Measurements from ENCODE around the gene TRPV5.

Gene TRPV5

GRCh38 chr7:142892951-142893350 lies 40.6 kb downstream of the TRPV5 start:
- Histone ChIP-seq H3K4me3 (ENCODE audit: low read depth, low read length) (no peak overlapping the region), H3K9ac (ENCODE audit: low read depth, low read length) (no peak overlapping the region), H3K27me3 (ENCODE audit: control insufficient read depth, insufficient read depth, low read length) (no peaks in the 10 kb centered on the region), H3K4me1 (ENCODE audit: control insufficient read depth, insufficient read depth, low read length) (no peaks in the 10 kb centered on the region), H3K9me3 (ENCODE audit: control insufficient read depth, insufficient read depth, low read length) (no peaks in the 10 kb centered on the region), H3K36me3 (ENCODE audit: control insufficient read depth, insufficient read depth, low read length) (no peaks in the 10 kb centered on the region)

- no peaks in the 10 kb centered on the region for H3K9me3 ChIP-seq (ENCODE audit: control insufficient read depth, insufficient read depth, low read length)
- H3K9ac ChIP-seq (ENCODE audit: low read depth, low read length) = no peak overlapping the region
- no peaks in the 10 kb centered on the region for H3K36me3 ChIP-seq (ENCODE audit: control insufficient read depth, insufficient read depth, low read length)
- H3K4me1 ChIP-seq (ENCODE audit: control insufficient read depth, insufficient read depth, low read length) = no peaks in the 10 kb centered on the region
- H3K27me3 ChIP-seq (ENCODE audit: control insufficient read depth, insufficient read depth, low read length) = no peaks in the 10 kb centered on the region
- H3K4me3 ChIP-seq (ENCODE audit: low read depth, low read length) = no peak overlapping the region
Observed at GRCh38 chr7:142891490-142892082, 42.0 kb downstream of the TRPV5 start.

- Histone ChIP-seq H3K9me3 (ENCODE audit: control insufficient read depth, insufficient read depth, low read length) (no peaks in the 10 kb centered on the region), H3K36me3 (ENCODE audit: control insufficient read depth, insufficient read depth, low read length) (no peaks in the 10 kb centered on the region), H3K4me3 (ENCODE audit: low read depth, low read length) (no peak overlapping the region), H3K9ac (ENCODE audit: low read depth, low read length) (no peak overlapping the region), H3K4me1 (ENCODE audit: control insufficient read depth, insufficient read depth, low read length) (no peaks in the 10 kb centered on the region), H3K27me3 (ENCODE audit: control insufficient read depth, insufficient read depth, low read length) (no peaks in the 10 kb centered on the region)
Observed at GRCh38 chr7:142890874-142891485, 42.6 kb downstream of the TRPV5 start.

GRCh38 chr7:142889816-142890215 lies 43.7 kb downstream of the TRPV5 start:
- Histone ChIP-seq H3K4me1 (ENCODE audit: control insufficient read depth, insufficient read depth, low read length) (no peaks in the 10 kb centered on the region), H3K4me3 (ENCODE audit: low read depth, low read length) (no peak overlapping the region), H3K9ac (ENCODE audit: low read depth, low read length) (no peak overlapping the region), H3K27me3 (ENCODE audit: control insufficient read depth, insufficient read depth, low read length) (no peaks in the 10 kb centered on the region), H3K36me3 (ENCODE audit: control insufficient read depth, insufficient read depth, low read length) (no peaks in the 10 kb centered on the region), H3K9me3 (ENCODE audit: control insufficient read depth, insufficient read depth, low read length) (no peaks in the 10 kb centered on the region)

- H3K4me3 ChIP-seq (ENCODE audit: low read depth, low read length) = no peak overlapping the region
- H3K9me3 ChIP-seq (ENCODE audit: control insufficient read depth, insufficient read depth, low read length) = no peaks in the 10 kb centered on the region
- no peaks in the 10 kb centered on the region for H3K36me3 ChIP-seq (ENCODE audit: control insufficient read depth, insufficient read depth, low read length)
- H3K9ac ChIP-seq (ENCODE audit: low read depth, low read length) = no peak overlapping the region
- no peaks in the 10 kb centered on the region for H3K4me1 ChIP-seq (ENCODE audit: control insufficient read depth, insufficient read depth, low read length)
- H3K27me3 ChIP-seq (ENCODE audit: control insufficient read depth, insufficient read depth, low read length) = no peaks in the 10 kb centered on the region
Observed at GRCh38 chr7:142887282-142888015, 46.1 kb downstream of the TRPV5 start.

GRCh38 chr7:142886866-142887265 lies 46.7 kb downstream of the TRPV5 start:
- no peaks in the 10 kb centered on the region for H3K9me3 ChIP-seq (ENCODE audit: control insufficient read depth, insufficient read depth, low read length)
- H3K4me1 ChIP-seq (ENCODE audit: control insufficient read depth, insufficient read depth, low read length) = no peaks in the 10 kb centered on the region
- H3K9ac ChIP-seq (ENCODE audit: low read depth, low read length) = no peak overlapping the region
- no peaks in the 10 kb centered on the region for H3K36me3 ChIP-seq (ENCODE audit: control insufficient read depth, insufficient read depth, low read length)
- no peak overlapping the region for H3K4me3 ChIP-seq (ENCODE audit: low read depth, low read length)
- no peaks in the 10 kb centered on the region for H3K27me3 ChIP-seq (ENCODE audit: control insufficient read depth, insufficient read depth, low read length)

- Histone ChIP-seq H3K4me1 (ENCODE audit: control insufficient read depth, insufficient read depth, low read length) (no peaks in the 10 kb centered on the region), H3K9ac (ENCODE audit: low read depth, low read length) (no peak within 1 kb of the TSS), H3K36me3 (ENCODE audit: control insufficient read depth, insufficient read depth, low read length) (no peaks in the 10 kb centered on the region), H3K9me3 (ENCODE audit: control insufficient read depth, insufficient read depth, low read length) (no peaks in the 10 kb centered on the region), H3K27me3 (ENCODE audit: control insufficient read depth, insufficient read depth, low read length) (no peaks in the 10 kb centered on the region), H3K4me3 (ENCODE audit: low read depth, low read length) (no peak within 1 kb of the TSS)
Observed at GRCh38 chr7:142885311-142886230, 48.0 kb downstream of the TRPV5 start, which contains the start of gene TRPV6. Gene TRPV6, minus strand, starts transcription at chr7:142885745.

- Histone ChIP-seq H3K9me3 (ENCODE audit: control insufficient read depth, insufficient read depth, low read length) (no peaks in the 10 kb centered on the region), H3K27me3 (ENCODE audit: control insufficient read depth, insufficient read depth, low read length) (no peaks in the 10 kb centered on the region), H3K9ac (ENCODE audit: low read depth, low read length) (no peak overlapping the region), H3K4me1 (ENCODE audit: control insufficient read depth, insufficient read depth, low read length) (no peaks in the 10 kb centered on the region), H3K4me3 (ENCODE audit: low read depth, low read length) (no peak overlapping the region), H3K36me3 (ENCODE audit: control insufficient read depth, insufficient read depth, low read length) (no peaks in the 10 kb centered on the region)
Observed at GRCh38 chr7:142884286-142884640, 49.3 kb downstream of the TRPV5 start.

- H3K4me1 ChIP-seq (ENCODE audit: control insufficient read depth, insufficient read depth, low read length) = no peaks in the 10 kb centered on the region
- H3K4me3 ChIP-seq (ENCODE audit: low read depth, low read length) = no peak overlapping the region
- no peak overlapping the region for H3K9ac ChIP-seq (ENCODE audit: low read depth, low read length)
- no peaks in the 10 kb centered on the region for H3K9me3 ChIP-seq (ENCODE audit: control insufficient read depth, insufficient read depth, low read length)
- H3K36me3 ChIP-seq (ENCODE audit: control insufficient read depth, insufficient read depth, low read length) = no peaks in the 10 kb centered on the region
- no peaks in the 10 kb centered on the region for H3K27me3 ChIP-seq (ENCODE audit: control insufficient read depth, insufficient read depth, low read length)
Observed at GRCh38 chr7:142883571-142884285, 49.8 kb downstream of the TRPV5 start.

GRCh38 chr7:142883145-142883544 lies 50.4 kb downstream of the TRPV5 start:
- H3K4me1 ChIP-seq (ENCODE audit: control insufficient read depth, insufficient read depth, low read length) = no peaks in the 10 kb centered on the region
- H3K27me3 ChIP-seq (ENCODE audit: control insufficient read depth, insufficient read depth, low read length) = no peaks in the 10 kb centered on the region
- no peaks in the 10 kb centered on the region for H3K36me3 ChIP-seq (ENCODE audit: control insufficient read depth, insufficient read depth, low read length)
- no peak overlapping the region for H3K4me3 ChIP-seq (ENCODE audit: low read depth, low read length)
- no peaks in the 10 kb centered on the region for H3K9me3 ChIP-seq (ENCODE audit: control insufficient read depth, insufficient read depth, low read length)
- H3K9ac ChIP-seq (ENCODE audit: low read depth, low read length) = no peak overlapping the region

- no peaks in the 10 kb centered on the region for H3K9me3 ChIP-seq (ENCODE audit: control insufficient read depth, insufficient read depth, low read length)
- H3K4me1 ChIP-seq (ENCODE audit: control insufficient read depth, insufficient read depth, low read length) = no peaks in the 10 kb centered on the region
- H3K36me3 ChIP-seq (ENCODE audit: control insufficient read depth, insufficient read depth, low read length) = no peaks in the 10 kb centered on the region
- H3K9ac ChIP-seq (ENCODE audit: low read depth, low read length) = no peak overlapping the region
- no peaks in the 10 kb centered on the region for H3K27me3 ChIP-seq (ENCODE audit: control insufficient read depth, insufficient read depth, low read length)
- H3K4me3 ChIP-seq (ENCODE audit: low read depth, low read length) = no peak overlapping the region
Observed at GRCh38 chr7:142882338-142882678, 51.2 kb downstream of the TRPV5 start.
